ENCODE data around the gene SHROOM3.

DNA sequence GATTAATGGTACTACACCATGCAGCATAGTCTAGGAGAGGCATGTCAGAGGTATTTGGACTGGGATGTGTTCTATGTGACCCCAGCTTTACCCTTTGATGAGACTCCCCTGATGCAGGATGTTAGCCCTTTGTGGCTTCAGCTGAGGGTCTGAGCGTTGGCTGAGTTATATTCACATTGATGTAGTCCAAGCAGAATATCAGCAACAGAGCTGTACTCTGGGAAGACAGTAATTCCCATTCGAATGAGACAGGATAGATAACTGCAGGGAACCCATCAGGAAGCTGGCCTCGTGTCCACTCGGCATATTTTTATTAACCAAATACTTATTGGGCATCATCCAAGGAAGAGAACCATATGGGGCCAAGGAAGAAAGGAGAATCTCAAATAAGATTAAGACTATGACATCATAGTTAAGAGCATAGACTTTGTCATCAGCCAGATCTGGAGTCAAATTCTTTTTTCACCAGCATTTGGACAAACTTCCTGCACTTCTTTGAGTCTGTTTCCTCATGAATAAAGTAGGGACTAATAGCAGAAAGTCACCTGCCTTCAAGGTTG lies 264.8 kb downstream of the SHROOM3 start:
- TF ChIP-seq CTCF (IDR thresholded peaks at IDR 0.05; ENCODE audit: low read depth, low read length) (no peak), POLR2A (IDR thresholded peaks at IDR 0.05; ENCODE audit: extremely low read depth, insufficient read length) (no peak)

Measured in NB4 (cell line).